ENCODE measurements around the gene CHMP6. TPM values are rescaled to one million over a fixed set of nuclear protein-coding genes. Genes with fewer than 3 reads are reported as not detected.
A peak's percentile ranks its signal among the peaks of the same experiment; 100 is the strongest.

CHMP6 gene
- total RNA-seq, 1 donor from 2014 or later, result 29.9 TPM

DNA sequence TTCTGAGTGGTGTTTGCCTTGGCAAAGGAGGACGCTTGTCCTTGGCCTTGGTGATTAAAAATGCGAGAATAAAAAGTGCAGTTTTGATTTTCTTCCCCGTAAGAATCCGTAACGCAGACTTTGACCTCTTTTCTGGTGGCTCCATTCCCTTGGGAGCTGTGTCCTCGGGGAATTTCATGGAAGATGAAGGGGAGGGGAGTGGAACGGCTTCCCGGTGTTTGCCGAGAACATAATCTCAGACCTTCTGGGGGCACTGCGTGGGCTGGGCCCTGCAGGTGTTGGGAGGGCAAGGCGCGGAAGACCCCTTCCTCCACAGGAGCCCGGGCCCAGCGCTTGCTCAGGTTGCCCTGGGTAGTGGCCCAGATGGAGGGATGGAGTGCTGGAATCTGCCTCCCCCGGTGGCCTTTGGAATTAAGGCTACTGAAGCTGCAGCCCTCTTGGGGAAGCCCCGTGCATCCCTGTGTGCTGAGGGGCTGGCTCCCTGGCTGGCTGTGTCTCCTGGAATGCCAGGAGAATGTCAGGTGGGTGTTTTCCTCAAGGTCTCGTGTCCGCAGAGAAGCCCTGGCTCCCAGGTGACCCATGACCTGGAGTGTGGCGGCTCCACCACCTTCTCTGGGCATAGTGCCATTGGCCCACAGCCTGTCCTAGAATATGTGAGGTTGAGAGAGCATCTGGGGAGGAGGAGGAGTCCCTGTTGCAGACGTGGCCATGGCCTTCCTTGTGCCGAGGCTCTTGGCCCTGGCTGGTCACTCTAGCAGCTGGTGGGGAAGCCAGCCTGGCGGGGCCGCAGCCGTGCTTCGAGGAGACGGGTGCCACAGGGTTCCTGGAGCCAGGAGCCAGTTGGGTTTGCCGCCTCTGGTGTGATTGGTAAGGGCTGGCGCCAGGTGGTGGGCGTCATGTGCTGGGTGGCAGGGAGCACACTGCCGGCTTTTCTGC lies 46.4 kb downstream of the CHMP6 start:
- peak overlapping the region; percentile 33 for H3K27ac ChIP-seq
- ATAC-seq, result no peak
- peaks cover 60% of the 10 kb centered on the region for H3K4me1 ChIP-seq
- no peak for DNase-seq
- no peaks in the 10 kb centered on the region for H3K27me3 ChIP-seq
- intact Hi-C loops (cut with DNase I), result no loop called here
- H3K36me3 ChIP-seq, result no peaks in the 10 kb centered on the region
- TF ChIP-seq, protein P1, sequence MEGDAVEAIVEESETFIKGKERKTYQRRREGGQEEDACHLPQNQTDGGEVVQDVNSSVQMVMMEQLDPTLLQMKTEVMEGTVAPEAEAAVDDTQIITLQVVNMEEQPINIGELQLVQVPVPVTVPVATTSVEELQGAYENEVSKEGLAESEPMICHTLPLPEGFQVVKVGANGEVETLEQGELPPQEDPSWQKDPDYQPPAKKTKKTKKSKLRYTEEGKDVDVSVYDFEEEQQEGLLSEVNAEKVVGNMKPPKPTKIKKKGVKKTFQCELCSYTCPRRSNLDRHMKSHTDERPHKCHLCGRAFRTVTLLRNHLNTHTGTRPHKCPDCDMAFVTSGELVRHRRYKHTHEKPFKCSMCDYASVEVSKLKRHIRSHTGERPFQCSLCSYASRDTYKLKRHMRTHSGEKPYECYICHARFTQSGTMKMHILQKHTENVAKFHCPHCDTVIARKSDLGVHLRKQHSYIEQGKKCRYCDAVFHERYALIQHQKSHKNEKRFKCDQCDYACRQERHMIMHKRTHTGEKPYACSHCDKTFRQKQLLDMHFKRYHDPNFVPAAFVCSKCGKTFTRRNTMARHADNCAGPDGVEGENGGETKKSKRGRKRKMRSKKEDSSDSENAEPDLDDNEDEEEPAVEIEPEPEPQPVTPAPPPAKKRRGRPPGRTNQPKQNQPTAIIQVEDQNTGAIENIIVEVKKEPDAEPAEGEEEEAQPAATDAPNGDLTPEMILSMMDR (IDR thresholded peaks at IDR 0.05), result no peak
- H3K4me3 ChIP-seq, result peak overlapping the region; percentile 64
- H3K9me3 ChIP-seq, result no peaks in the 10 kb centered on the region

DNA sequence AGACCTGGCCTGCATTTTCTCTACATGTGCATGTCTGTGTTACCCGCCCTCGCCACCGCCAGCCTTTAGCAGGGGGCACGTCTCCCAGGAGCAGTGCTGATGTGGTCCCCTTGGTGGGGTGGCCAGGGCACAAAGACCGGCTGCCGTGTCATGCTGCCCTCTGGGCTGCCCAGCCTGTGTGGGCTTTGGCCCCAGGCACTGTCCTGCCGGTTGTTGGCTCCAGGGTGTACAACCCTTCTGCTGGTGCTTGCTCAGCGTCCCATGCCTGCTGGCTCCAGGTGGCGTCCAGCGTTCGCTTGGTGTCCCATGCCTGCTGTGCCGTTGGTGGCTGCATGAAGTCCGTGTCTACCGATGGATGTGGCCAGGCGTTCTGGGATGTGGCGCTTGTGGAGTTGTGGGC lies 47.5 kb downstream of the CHMP6 start:
- no peaks in the 10 kb centered on the region for H3K27me3 ChIP-seq
- H3K9me3 ChIP-seq, result no peaks in the 10 kb centered on the region
- intact Hi-C loops (cut with DNase I), result no loop called here
- no peaks in the 10 kb centered on the region for H3K36me3 ChIP-seq
- peaks cover 59% of the 10 kb centered on the region for H3K4me1 ChIP-seq
- H3K4me3 ChIP-seq, result no peak overlapping the region
- DNase-seq, result no peak
- TF ChIP-seq, protein P1 (IDR thresholded peaks at IDR 0.05), result no peak
- H3K27ac ChIP-seq, result no peak overlapping the region
- no peak for ATAC-seq

DNA sequence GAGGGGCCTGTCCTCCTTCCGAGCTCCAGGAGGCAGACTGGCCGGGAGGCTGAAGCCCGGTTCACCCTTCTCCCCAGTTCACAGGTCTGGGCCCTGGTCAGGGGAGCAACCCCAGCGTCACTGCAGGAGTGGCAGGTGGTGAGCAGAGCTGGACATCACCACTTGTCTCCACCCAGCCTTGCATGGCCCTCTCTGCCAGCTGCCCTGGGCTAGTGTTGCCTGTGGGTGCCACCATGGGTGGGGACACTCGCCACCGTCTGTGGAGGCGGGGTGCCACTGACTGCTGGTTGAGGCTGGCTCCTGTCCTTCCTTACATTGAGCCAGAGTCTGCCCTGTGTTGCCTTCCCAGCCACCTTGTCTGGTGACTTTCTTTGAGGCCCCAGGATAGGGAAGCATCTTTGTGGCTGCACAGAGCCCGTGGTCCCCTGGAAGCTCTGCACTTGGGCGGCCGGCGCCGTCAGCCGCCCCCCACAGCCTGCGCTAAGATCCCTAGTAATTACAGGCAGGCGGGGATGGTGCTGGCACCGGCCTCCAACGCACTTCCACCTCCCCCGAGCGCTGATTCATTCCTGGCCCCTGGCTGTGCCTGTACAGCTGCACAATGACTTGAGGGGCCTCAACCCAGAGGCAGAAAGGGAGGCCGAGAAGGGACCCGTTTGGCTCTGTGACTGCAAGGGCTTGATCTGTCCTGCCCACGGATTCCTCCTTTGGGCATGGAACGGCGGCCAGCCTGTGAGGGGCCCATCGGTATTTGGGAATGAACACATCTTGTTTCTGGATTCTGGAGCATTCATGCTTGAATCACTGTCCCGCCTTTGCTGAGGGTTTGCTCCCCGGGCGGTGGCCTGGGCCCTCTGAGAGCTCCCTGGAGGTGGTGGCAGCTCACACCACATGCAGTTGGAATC lies 48.5 kb downstream of the CHMP6 start:
- Histone ChIP-seq H3K9me3 (no peaks in the 10 kb centered on the region), H3K36me3 (no peaks in the 10 kb centered on the region), H3K27ac (peak overlapping the region; percentile 58), H3K27me3 (no peaks in the 10 kb centered on the region), H3K4me1 (peaks cover 69% of the 10 kb centered on the region), H3K4me3 (no peak overlapping the region)
- DNase-seq, result no peak
- ATAC-seq, result no peak
- TF ChIP-seq, protein P1 (IDR thresholded peaks at IDR 0.05), result no peak
- intact Hi-C loops (cut with DNase I), result no loop called here

DNA sequence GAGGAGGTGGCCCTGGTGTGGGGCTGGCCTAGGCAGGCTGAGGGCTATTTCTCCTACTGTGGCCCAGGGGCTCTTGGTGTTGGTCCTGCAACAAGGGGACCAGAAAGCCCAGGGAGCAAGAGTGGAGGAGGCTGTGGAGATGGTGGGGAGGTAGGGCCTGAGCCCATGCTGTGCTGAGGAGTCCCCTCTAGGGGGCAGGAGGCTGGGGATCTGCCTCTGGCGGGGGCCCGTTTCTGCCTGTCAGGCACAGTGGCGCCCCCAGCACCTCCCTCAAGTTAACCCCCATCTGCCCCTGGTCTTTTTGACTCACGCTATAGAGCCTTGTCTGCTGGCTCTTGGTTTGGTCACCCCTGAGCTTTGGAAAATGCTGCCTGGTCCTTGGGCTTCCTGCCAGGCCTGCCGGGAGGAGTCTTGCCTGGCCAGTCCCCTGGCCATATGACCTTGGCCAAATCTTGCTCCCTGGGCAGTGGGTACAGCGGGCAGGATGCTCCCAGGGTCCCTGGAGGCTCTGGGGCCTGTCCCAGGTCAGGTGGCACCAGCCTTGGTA lies 49.2 kb downstream of the CHMP6 start:
- ATAC-seq (no peak), DNase-seq (no peak)
- Histone ChIP-seq H3K27ac (peak overlapping the region; percentile 58), H3K9me3 (no peaks in the 10 kb centered on the region), H3K27me3 (no peaks in the 10 kb centered on the region), H3K36me3 (no peaks in the 10 kb centered on the region), H3K4me3 (no peak overlapping the region), H3K4me1 (peaks cover 77% of the 10 kb centered on the region)
- intact Hi-C loops (cut with DNase I), result no loop called here
- TF ChIP-seq, protein P1 (IDR thresholded peaks at IDR 0.05), result peak; percentile 37

DNA sequence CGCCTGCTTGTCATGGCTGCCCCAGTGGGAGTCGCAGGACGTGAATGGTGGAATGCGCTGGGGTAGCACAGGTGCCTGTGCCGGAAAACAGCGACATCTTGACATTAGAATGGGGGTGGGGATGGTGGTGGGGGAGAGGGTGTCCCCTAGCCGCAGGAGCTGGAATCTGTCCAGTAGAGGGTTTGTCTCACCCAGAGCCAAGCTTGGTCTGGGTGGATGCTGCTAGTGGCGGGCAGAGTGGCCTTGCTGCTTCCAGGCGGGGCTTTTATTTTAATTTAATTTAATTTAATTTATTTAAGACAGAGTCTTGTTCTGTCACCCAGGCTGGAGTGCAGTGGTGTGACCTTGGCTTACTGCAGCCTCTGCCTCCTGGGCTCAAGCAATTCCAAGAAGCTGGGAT lies 51.0 kb downstream of the CHMP6 start:
- DNase-seq, result no peak
- intact Hi-C loops (cut with DNase I), result no loop called here
- no peaks in the 10 kb centered on the region for H3K9me3 ChIP-seq
- peaks cover 90% of the 10 kb centered on the region for H3K4me1 ChIP-seq
- no peak overlapping the region for H3K4me3 ChIP-seq
- H3K36me3 ChIP-seq, result no peaks in the 10 kb centered on the region
- no peak for ATAC-seq
- TF ChIP-seq, protein P1 (IDR thresholded peaks at IDR 0.05), result no peak
- no peaks in the 10 kb centered on the region for H3K27me3 ChIP-seq
- peak overlapping the region; percentile 88 for H3K27ac ChIP-seq

All from upper lobe of right lung (tissue), 1 donor.